ENCODE measurements around the gene KIR3DL3. TPM values are rescaled to one million over a fixed set of nuclear protein-coding genes. Genes with fewer than 3 reads are reported as not detected.
"Not testable (repeated sequence)": the region's sequence is repeated elsewhere in the genome, so short reads cannot be mapped to it uniquely, and the experiment has no call there.

KIR3DL3 gene
- total RNA-seq, 1 experiment from 2014 or later = not detected

DNA sequence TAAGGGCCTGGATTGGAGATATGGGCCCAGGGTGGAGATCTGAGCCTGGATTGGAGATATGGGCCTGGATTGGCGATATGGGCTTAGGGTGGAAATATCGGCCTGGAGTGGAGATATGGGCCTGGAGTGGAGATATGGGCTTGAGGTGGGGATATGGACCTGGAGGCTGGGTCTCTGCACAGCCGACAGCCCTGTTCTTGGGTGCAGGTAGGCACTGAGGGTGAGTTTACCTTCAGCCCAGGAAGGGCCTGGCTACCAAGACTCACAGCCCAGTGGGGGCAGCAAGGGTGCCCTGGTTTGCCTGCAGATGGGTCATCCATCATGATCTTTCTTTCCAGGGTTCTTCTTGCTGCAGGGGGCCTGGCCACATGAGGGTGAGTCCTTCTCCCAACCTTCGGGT, 46.3 kb downstream of the KIR3DL3 start:
- H3K4me3 ChIP-seq (ENCODE audit: low read length); H3K79me2 ChIP-seq (ENCODE audit: low read length); CTCF ChIA-PET; DNase-seq; H3K27ac ChIP-seq (ENCODE audit: low read length); POLR2A ChIA-PET (ENCODE audit: unreplicated experiment); H3K9ac ChIP-seq (ENCODE audit: low read length); H3K4me2 ChIP-seq (ENCODE audit: low read length); H3F3A ChIP-seq (ENCODE audit: low read length, unreplicated experiment); H3K36me3 ChIP-seq (ENCODE audit: low read depth, low read length); BruUV-seq (replicated peaks); H4K20me1 ChIP-seq (ENCODE audit: low read length); H3K4me1 ChIP-seq (ENCODE audit: insufficient read depth, low read length); H3K9me3 ChIP-seq (ENCODE audit: low read length); H2AFZ ChIP-seq (ENCODE audit: low read length); H3K9me2 ChIP-seq (replicated peaks; ENCODE audit: low read length); ATAC-seq: not testable (repeated sequence)
- peaks cover 14% of the 10 kb centered on the region for H3K27me3 ChIP-seq (ENCODE audit: low read length)
- intact Hi-C loops (cut with micrococcal nuclease) = loop anchor here (5.0 kb wide), 1 partner anchor 77 kb away; no protein-coding TSS in a partner anchor

DNA sequence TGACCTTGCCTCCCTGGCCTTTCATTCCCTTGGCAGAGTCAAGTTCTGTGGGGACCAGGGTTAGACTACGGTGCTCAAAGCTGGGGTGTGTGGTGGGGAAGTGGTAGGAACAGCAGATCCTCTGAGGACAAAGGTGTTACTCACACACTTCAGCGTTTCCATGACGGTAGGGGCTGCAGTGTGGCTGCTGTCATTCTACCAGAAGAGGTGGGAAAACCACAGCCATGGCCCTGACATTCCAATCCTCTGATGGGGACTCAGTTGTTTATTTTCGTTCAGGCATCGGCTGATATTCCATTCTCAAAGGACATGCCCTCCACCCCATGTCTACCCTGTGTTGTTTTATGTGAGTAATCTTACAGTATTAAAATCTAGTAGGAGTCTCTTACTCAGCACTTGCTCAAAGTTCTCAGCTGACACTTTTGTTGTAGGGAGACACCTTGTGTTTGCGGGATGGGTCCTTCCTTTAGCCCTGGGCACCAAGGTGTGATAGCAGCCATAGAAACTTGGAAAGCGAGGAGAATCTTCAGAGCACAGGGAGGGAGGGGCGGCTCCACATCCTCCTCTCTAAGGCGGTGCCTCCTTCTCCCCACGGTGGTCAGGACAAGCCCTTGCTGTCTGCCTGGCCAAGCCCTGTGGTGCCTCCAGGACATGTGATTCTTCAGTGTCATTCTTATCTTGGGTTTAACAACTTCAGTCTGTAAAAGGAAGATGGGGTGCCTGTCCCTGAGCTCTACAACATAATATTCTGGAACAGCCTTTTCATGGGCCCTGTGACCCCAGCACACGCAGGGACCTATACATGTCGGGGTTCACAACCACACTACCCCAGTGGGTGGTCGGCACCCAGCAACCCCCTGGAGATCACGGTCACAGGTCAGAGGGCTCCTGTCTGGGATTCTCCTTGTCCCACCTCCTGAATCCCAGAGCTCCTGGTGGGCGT, 47.0 kb downstream of the KIR3DL3 start:
- intact Hi-C loops (cut with micrococcal nuclease) = loop anchor here (5.0 kb wide), 1 partner anchor 76 kb away; no protein-coding TSS in a partner anchor
- not testable (repeated sequence) for H3K9me3 ChIP-seq (ENCODE audit: low read length)

DNA sequence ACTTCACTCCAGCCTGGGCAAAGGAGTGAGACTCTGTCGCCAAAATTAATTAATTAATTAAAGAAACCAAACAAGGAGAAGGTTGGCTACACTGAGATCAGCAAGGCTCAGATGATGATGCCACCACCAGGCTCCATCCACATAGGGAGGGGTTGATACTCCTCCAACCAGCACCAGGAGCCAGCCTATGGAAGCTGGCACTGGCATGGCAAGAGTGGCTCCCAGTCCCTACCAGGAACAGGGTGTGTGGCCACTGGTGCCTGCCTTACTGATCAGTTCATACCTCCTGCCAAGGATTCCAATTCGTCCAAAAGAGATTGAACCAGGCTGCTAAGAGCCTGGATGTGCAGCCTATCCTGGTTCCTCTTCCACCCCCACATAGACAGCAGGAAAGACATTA, 48.4 kb downstream of the KIR3DL3 start:
- H3K4me2 ChIP-seq (ENCODE audit: low read length); H4K20me1 ChIP-seq (ENCODE audit: low read length); H3K9ac ChIP-seq (ENCODE audit: low read length); BruUV-seq (replicated peaks); ATAC-seq; POLR2A ChIA-PET (ENCODE audit: unreplicated experiment); H3F3A ChIP-seq (ENCODE audit: low read length, unreplicated experiment); H2AFZ ChIP-seq (ENCODE audit: low read length); H3K9me3 ChIP-seq (ENCODE audit: low read length); H3K36me3 ChIP-seq (ENCODE audit: low read depth, low read length); H3K9me2 ChIP-seq (replicated peaks; ENCODE audit: low read length); H3K27ac ChIP-seq (ENCODE audit: low read length); CTCF ChIA-PET; H3K79me2 ChIP-seq (ENCODE audit: low read length); H3K4me1 ChIP-seq (ENCODE audit: insufficient read depth, low read length); H3K4me3 ChIP-seq (ENCODE audit: low read length); DNase-seq: not testable (repeated sequence)
- intact Hi-C loops (cut with micrococcal nuclease) = loop anchor here (5.0 kb wide), 1 partner anchor 75 kb away; no protein-coding TSS in a partner anchor
- peaks cover 30% of the 10 kb centered on the region for H3K27me3 ChIP-seq (ENCODE audit: low read length)

More for the DNA sequence above, 47.0 kb downstream of the KIR3DL3 start:
- BruUV-seq (replicated peaks); H3K79me2 ChIP-seq (ENCODE audit: low read length); CTCF ChIA-PET; H3K4me1 ChIP-seq (ENCODE audit: insufficient read depth, low read length); H3K36me3 ChIP-seq (ENCODE audit: low read depth, low read length); H3K4me2 ChIP-seq (ENCODE audit: low read length); H3F3A ChIP-seq (ENCODE audit: low read length, unreplicated experiment); ATAC-seq; H3K27ac ChIP-seq (ENCODE audit: low read length); H3K4me3 ChIP-seq (ENCODE audit: low read length); H2AFZ ChIP-seq (ENCODE audit: low read length); H3K9me2 ChIP-seq (replicated peaks; ENCODE audit: low read length); POLR2A ChIA-PET (ENCODE audit: unreplicated experiment); H3K9ac ChIP-seq (ENCODE audit: low read length); H4K20me1 ChIP-seq (ENCODE audit: low read length): not testable (repeated sequence)
- peaks cover 17% of the 10 kb centered on the region for H3K27me3 ChIP-seq (ENCODE audit: low read length)
- DNase-seq = peak; percentile 67

DNA sequence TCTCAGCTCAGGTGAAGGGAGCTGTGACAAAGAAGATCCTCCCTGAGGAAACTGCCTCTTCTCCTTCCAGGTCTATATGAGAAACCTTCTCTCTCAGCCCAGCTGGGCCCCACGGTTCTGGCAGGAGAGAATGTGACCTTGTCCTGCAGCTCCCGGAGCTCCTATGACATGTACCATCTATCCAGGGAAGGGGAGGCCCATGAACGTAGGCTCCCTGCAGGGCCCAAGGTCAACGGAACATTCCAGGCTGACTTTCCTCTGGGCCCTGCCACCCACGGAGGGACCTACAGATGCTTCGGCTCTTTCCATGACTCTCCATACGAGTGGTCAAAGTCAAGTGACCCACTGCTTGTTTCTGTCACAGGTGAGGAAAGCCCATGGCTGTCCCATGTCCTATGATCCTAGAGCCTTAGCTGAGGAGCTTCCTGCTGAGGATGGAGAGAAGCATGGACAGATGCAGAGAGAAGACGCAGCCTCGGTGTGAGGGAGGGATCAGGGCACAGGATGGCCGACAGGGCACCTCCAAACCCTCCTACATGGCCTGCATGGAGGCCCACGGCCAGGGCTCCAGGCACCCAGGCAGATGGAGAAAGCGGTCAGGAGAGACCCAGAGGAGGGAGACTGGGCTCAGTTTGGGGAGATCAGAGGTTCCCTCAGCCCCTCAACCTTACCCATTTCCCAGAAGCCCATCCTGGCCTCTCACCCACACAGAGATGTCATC, 51.0 kb downstream of the KIR3DL3 start:
- ATAC-seq; CTCF ChIA-PET; DNase-seq; H3K27ac ChIP-seq (ENCODE audit: low read length); H3K4me2 ChIP-seq (ENCODE audit: low read length); H3K79me2 ChIP-seq (ENCODE audit: low read length); H2AFZ ChIP-seq (ENCODE audit: low read length); H4K20me1 ChIP-seq (ENCODE audit: low read length); BruUV-seq (replicated peaks); H3K9me2 ChIP-seq (replicated peaks; ENCODE audit: low read length); H3F3A ChIP-seq (ENCODE audit: low read length, unreplicated experiment); H3K9me3 ChIP-seq (ENCODE audit: low read length); H3K4me3 ChIP-seq (ENCODE audit: low read length); H3K4me1 ChIP-seq (ENCODE audit: insufficient read depth, low read length); POLR2A ChIA-PET (ENCODE audit: unreplicated experiment); intact Hi-C loops (cut with micrococcal nuclease); H3K36me3 ChIP-seq (ENCODE audit: low read depth, low read length); H3K9ac ChIP-seq (ENCODE audit: low read length): not testable (repeated sequence)
- peaks cover 38% of the 10 kb centered on the region for H3K27me3 ChIP-seq (ENCODE audit: low read length)

DNA sequence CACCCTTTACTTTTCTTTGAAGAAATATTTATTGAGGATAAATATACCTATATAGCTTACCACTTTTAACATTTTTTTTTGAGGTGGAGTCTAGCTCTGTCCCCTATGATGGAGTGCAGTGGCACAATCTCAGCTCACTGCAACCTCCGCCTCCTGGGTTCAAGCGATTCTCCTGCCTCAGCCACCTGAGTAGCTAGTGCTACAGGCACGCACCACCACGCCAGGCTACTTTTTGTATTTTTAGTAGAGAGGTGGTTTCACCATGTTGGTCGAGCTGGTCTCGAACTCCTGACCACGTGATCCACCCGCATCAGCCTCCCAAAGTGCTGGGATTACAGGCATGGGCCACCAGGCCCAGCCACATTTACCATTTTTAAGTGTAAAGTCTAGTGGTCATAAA, 51.6 kb downstream of the KIR3DL3 start:
- H3K9ac ChIP-seq (ENCODE audit: low read length); H3K4me2 ChIP-seq (ENCODE audit: low read length); CTCF ChIA-PET; H2AFZ ChIP-seq (ENCODE audit: low read length); DNase-seq; H3K9me3 ChIP-seq (ENCODE audit: low read length); H3K4me3 ChIP-seq (ENCODE audit: low read length); BruUV-seq (replicated peaks); H3K27ac ChIP-seq (ENCODE audit: low read length); H3K9me2 ChIP-seq (replicated peaks; ENCODE audit: low read length); H3K79me2 ChIP-seq (ENCODE audit: low read length); H3K4me1 ChIP-seq (ENCODE audit: insufficient read depth, low read length); intact Hi-C loops (cut with micrococcal nuclease); POLR2A ChIA-PET (ENCODE audit: unreplicated experiment); H3K36me3 ChIP-seq (ENCODE audit: low read depth, low read length); H4K20me1 ChIP-seq (ENCODE audit: low read length); ATAC-seq; H3F3A ChIP-seq (ENCODE audit: low read length, unreplicated experiment): not testable (repeated sequence)
- H3K27me3 ChIP-seq (ENCODE audit: low read length) = peaks cover 38% of the 10 kb centered on the region

DNA sequence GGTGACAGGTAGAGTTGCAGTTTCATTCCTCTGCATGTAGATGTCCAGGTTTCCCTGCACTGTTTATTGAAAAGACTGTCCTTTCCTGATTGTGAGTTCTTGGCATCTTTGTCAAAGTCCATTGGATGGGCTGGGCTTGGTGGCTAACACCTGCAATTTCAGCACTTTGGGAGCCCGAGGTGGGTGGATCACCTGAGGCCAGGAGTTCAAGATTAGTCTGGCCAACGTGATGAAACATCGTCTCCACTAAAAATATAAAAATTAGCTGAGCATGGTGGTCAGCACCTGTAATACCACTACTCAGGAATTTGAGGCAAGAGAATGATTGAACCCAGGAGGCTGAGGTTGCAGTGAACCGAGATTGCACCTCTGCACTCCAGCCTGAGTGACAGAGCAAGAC, 53.6 kb downstream of the KIR3DL3 start:
- CTCF ChIA-PET = not testable (repeated sequence)

More for the DNA sequence above, 53.6 kb downstream of the KIR3DL3 start:
- H3K9me3 ChIP-seq (ENCODE audit: low read length); H4K20me1 ChIP-seq (ENCODE audit: low read length); H3K4me2 ChIP-seq (ENCODE audit: low read length); H3K36me3 ChIP-seq (ENCODE audit: low read depth, low read length); H3K4me1 ChIP-seq (ENCODE audit: insufficient read depth, low read length); H3K27ac ChIP-seq (ENCODE audit: low read length); DNase-seq; H3K9ac ChIP-seq (ENCODE audit: low read length); intact Hi-C loops (cut with micrococcal nuclease); BruUV-seq (replicated peaks); H2AFZ ChIP-seq (ENCODE audit: low read length); POLR2A ChIA-PET (ENCODE audit: unreplicated experiment); H3K4me3 ChIP-seq (ENCODE audit: low read length); H3K9me2 ChIP-seq (replicated peaks; ENCODE audit: low read length); H3K79me2 ChIP-seq (ENCODE audit: low read length); ATAC-seq; H3F3A ChIP-seq (ENCODE audit: low read length, unreplicated experiment): not testable (repeated sequence)
- peaks cover 49% of the 10 kb centered on the region for H3K27me3 ChIP-seq (ENCODE audit: low read length)

Data from PC-3 (cell line).